GM12878 (cell line): ENCODE measurements around the gene ANGPTL2. TPM values are rescaled to one million over a fixed set of nuclear protein-coding genes. Genes with fewer than 3 reads are reported as not detected.

Experiments used
- ATAC-seq: fragments of 200-7000 bp; cut with Tn5 transposase; 3 replicates; pipeline ENCODE4 v1.9.1; 2020; ENCODE audit warnings: mild to moderate bottlenecking, moderate library complexity
- BruUV-seq: library from RNA; stranded (reverse); fragments of 400-500 nt; replicated peaks from 2 replicates; lab custom pipeline; 2021; lab: Mats Ljungman, UMichigan
- CTCF ChIA-PET: fragments of 300-600 bp; sonication (Branson Sonifier 250); formaldehyde crosslinking; extraction: SDS; loops from one replicate; lab custom pipeline; 2021; ENCODE audit warnings: inconsistent platforms; lab: Yijun Ruan, JAX
- POLR2A ChIA-PET: fragments of 350-600 bp; formaldehyde crosslinking; extraction: SDS; loops from one replicate; lab custom pipeline; 2021; ENCODE audit warnings: inconsistent platforms; lab: Charles Lee
- RAD21 ChIA-PET: fragments of 300-600 bp; sonication (Branson Sonifier 250); formaldehyde crosslinking; loops from one replicate; lab custom pipeline; 2023; ENCODE audit warnings: antibody characterized with exemption; ENCODE audit not compliant: unreplicated experiment; lab: Charles Lee
- SMC1A ChIA-PET: fragments of 300-600 bp; sonication (Branson Sonifier 250); formaldehyde crosslinking; loops from one replicate; lab custom pipeline; 2023; ENCODE audit not compliant: unreplicated experiment, uncharacterized antibody; lab: Charles Lee
- DNase-seq: peaks from one replicate; pipeline ENCODE4 v3.0.0-alpha.2; 2011; ENCODE audit warnings: low read depth, low spot score
- FAIRE-seq: peaks from 3 replicates; lab custom pipeline; 2011; peaks lifted over from hg19 to GRCh38; lab: Jason Lieb, UNC
- H2AFZ ChIP-seq: 2 replicates; pipeline ENCODE4 v1.6.0; 2011; ENCODE audit warnings: low read depth, low read length, control low read depth; ENCODE audit not compliant: control insufficient read depth
- H3K27ac ChIP-seq: 2 replicates; pipeline ENCODE4 v1.5.1; 2011; ENCODE audit warnings: control low read depth; ENCODE audit not compliant: control insufficient read depth, insufficient read depth
- H3K27me3 ChIP-seq, 2 experiments: replicated peaks in 1 of 2; 2 replicates each; pipeline versions ENCODE4 v1.6.0 to v1.6.1; 2011; ENCODE audit warnings: low read length in 1 of 2; ENCODE audit not compliant: control insufficient read depth in 2 of 2, insufficient read depth in 2 of 2
- H3K36me3 ChIP-seq, 2 experiments: 2 replicates each; pipeline ENCODE4 v1.5.1; 2011; ENCODE audit warnings: low read length in 1 of 2; ENCODE audit not compliant: control insufficient read depth in 2 of 2, insufficient read depth in 2 of 2
- H3K4me1 ChIP-seq: 2 replicates; pipeline ENCODE4 v1.6.1; 2011; ENCODE audit warnings: mild to moderate bottlenecking, low read length, moderate library complexity, mixed read lengths; ENCODE audit not compliant: control insufficient read depth, insufficient read depth
- H3K4me2 ChIP-seq: 2 replicates; pipeline ENCODE4 v1.6.0; 2011; ENCODE audit warnings: control low read depth; ENCODE audit not compliant: control insufficient read depth, insufficient read depth
- H3K4me3 ChIP-seq: fragments of 200-600 bp; sonication (generic); 2 replicates; pipeline ENCODE4 v1.5.1; 2016
- H3K79me2 ChIP-seq: 2 replicates; pipeline ENCODE4 v1.6.0; 2011; ENCODE audit warnings: low read length; ENCODE audit not compliant: control insufficient read depth, insufficient read depth
- H3K9ac ChIP-seq: 2 replicates; pipeline ENCODE4 v1.8.0; 2011; ENCODE audit warnings: low read length, control low read depth, mixed read lengths; ENCODE audit not compliant: control insufficient read depth, insufficient read depth
- H3K9me3 ChIP-seq: replicated peaks from 3 replicates; pipeline ENCODE4 v1.5.1; 2011; ENCODE audit warnings: mild to moderate bottlenecking, low read length; ENCODE audit not compliant: control insufficient read depth, insufficient read depth
- H4K20me1 ChIP-seq: 2 replicates; pipeline ENCODE4 v1.6.0; 2011; ENCODE audit not compliant: control insufficient read depth, insufficient read depth
- ATF2 ChIP-seq: IDR thresholded peaks from 2 replicates; pipeline ENCODE4 v1.6.1; 2012; ENCODE audit warnings: low read length, inconsistent platforms
- CHD1 ChIP-seq: IDR thresholded peaks from 2 replicates; pipeline ENCODE4 v1.6.1; 2012; ENCODE audit warnings: low read depth, low read length, improper control_type of control experiment
- JUNB ChIP-seq: IDR thresholded peaks from 2 replicates; pipeline ENCODE4 v1.6.1; 2016; ENCODE audit warnings: antibody characterized with exemption, mild to moderate bottlenecking
- NR2C1 ChIP-seq: fragments of 450-650 bp; IDR thresholded peaks from 2 replicates; pipeline ENCODE4 v1.6.1; 2017; ENCODE audit warnings: antibody characterized with exemption, mild to moderate bottlenecking, moderate library complexity
- RELA ChIP-seq: fragments of 450-650 bp; IDR thresholded peaks from 2 replicates; pipeline ENCODE4 v1.8.0; 2014; ENCODE audit warnings: borderline replicate concordance; ENCODE audit not compliant: partially characterized antibody
- RFX5 ChIP-seq: IDR thresholded peaks from 2 replicates; pipeline ENCODE4 v1.6.1; 2011; ENCODE audit warnings: low read depth, low read length, improper control_type of control experiment
- SIN3A ChIP-seq: IDR thresholded peaks from 2 replicates; pipeline ENCODE4 v1.6.1; 2012; ENCODE audit warnings: low read depth, low read length, improper control_type of control experiment
- SKIL ChIP-seq: fragments of 450-650 bp; IDR thresholded peaks from 2 replicates; pipeline ENCODE4 v1.6.1; 2017; ENCODE audit warnings: mild to moderate bottlenecking, low read depth, inconsistent platforms; ENCODE audit not compliant: poor library complexity, severe bottlenecking
- STAT1 ChIP-seq: fragments of 450-650 bp; conservative IDR thresholded peaks from 2 replicates; pipeline ENCODE4 v1.6.1; 2014; ENCODE audit warnings: antibody characterized with exemption, mild to moderate bottlenecking
- TAF1 ChIP-seq: IDR thresholded peaks from 2 replicates; pipeline ENCODE4 v1.6.1; 2011; ENCODE audit warnings: mild to moderate bottlenecking, low read depth, low read length, borderline replicate concordance
- TCF7 ChIP-seq: IDR thresholded peaks from 2 replicates; pipeline ENCODE4 v1.6.1; 2014; ENCODE audit warnings: antibody characterized with exemption, borderline replicate concordance
- ZBTB40 ChIP-seq: fragments of 450-650 bp; IDR thresholded peaks from 2 replicates; pipeline ENCODE4 v1.6.1; 2016; ENCODE audit warnings: mild to moderate bottlenecking, moderate library complexity, borderline replicate concordance
- WGBS: methylation state at CpG from one replicate; pipeline ENCODE4 v1.1.6; 2016; ENCODE audit warnings: low lambda C conversion rate; ENCODE audit not compliant: insufficient replicate concordance, insufficient coverage; ENCODE audit errors: missing lambda C conversion rate; 5-methylcytosine and 5-hydroxymethylcytosine counted together
- in situ Hi-C: fragments of 300-500 bp; cut with MboI; formaldehyde crosslinking; loops from 9 replicates; pipeline ENCODE4 v1.14.3; 2018; ENCODE audit warnings: mixed read lengths
- intact Hi-C: fragments of 100-400 bp; cut with micrococcal nuclease; formaldehyde crosslinking; loops from one replicate; pipeline ENCODE4 v1.14.2; 2022; ENCODE audit not compliant: unreplicated experiment
- polyA plus RNA-seq, 11 experiments: library from polyadenylated mRNA; depleted of rRNA in 4 of 11; unstranded in 6 of 11; stranded (reverse) in 5 of 11; fragments of >200 nt; fragmentation: Nextera tagmentation in 4 of 11; fragmentation: Illumina TruSeq in 1 of 11; extraction: Ambion mirVana in 4 of 11; extraction: Trizol in 1 of 11; gene quantifications; 1 replicate in 1 of 11; 2 replicates in 10 of 11; pipeline versions ENCODE4 v1.2.1 to v1.2.3, GENCODE V29; 2011 to 2016; ENCODE audit warnings: inconsistent platforms in 2 of 11, missing spikeins in 2 of 11, low read depth in 1 of 11
- total RNA-seq, 4 experiments: library from RNA; depleted of rRNA in 3 of 4; stranded (reverse); fragments of >200 nt in 3 of 4; fragmentation: Illumina TruSeq in 1 of 4; extraction: Trizol in 1 of 4; gene quantifications; 2 replicates each; pipeline versions ENCODE4 v1.2.1 to v1.2.3, GENCODE V29; 2013 to 2021

ANGPTL2 gene
- total and polyA plus RNA-seq, 10 of the 15 experiments (the other 5 are each of a cell fraction or from before 2014, with no cell fraction given), result 0.13 to 2.6 (median 0.82) TPM; not detected in 1

GRCh38 chr9:127130235-127130634, 7.8 kb upstream of the ANGPTL2 start (continued):
- no peak for TF ChIP-seq ZBTB40

- ChIA-PET RAD21 (interaction anchor here (0.8 kb wide), 1 partner anchor 125 kb away, joined by 3 read pairs; no protein-coding TSS in a partner anchor), POLR2A (interaction anchor here (1.3 kb wide), 1 partner anchor 9 kb away, joined by 5 read pairs; no protein-coding TSS in a partner anchor), CTCF (no interaction called here), SMC1A (interaction anchor here (0.9 to 3.3 kb wide), 5 partner anchors 8 to 69 kb away, joined by 3 to 9 read pairs (median 3); no protein-coding TSS in a partner anchor)
- no peak overlapping the region for H2AFZ ChIP-seq
- H3K9ac ChIP-seq, result no peak overlapping the region
- no TSS peak for BruUV-seq
- no peak overlapping the region for H3K4me3 ChIP-seq
- intact Hi-C loops, result no loop called here
- ATAC-seq, result no peak
- no peaks in the 10 kb centered on the region for H3K27me3 ChIP-seq
- no peaks in the 10 kb centered on the region for H3K79me2 ChIP-seq
- H4K20me1 ChIP-seq, result no peaks in the 10 kb centered on the region
- H3K4me1 ChIP-seq, result no peaks in the 10 kb centered on the region
- H3K27ac ChIP-seq, result no peak overlapping the region
- in situ Hi-C loops, result no loop called here
- H3K9me3 ChIP-seq, result no peaks in the 10 kb centered on the region
- WGBS, result 48% methylated on average over 3 of the region's 3 CpGs
- no peak for TF ChIP-seq SIN3A
- no peak for TF ChIP-seq RFX5
- TF ChIP-seq TCF7, result no peak
- TF ChIP-seq CHD1, result no peak
- TF ChIP-seq NR2C1, result no peak
- TF ChIP-seq JUNB, result no peak
- no peak for TF ChIP-seq SKIL
- no peak for TF ChIP-seq RELA
- TF ChIP-seq STAT1, result no peak
- no peak for TF ChIP-seq TAF1
- TF ChIP-seq ATF2, result no peak
- FAIRE-seq, result no peak
- DNase-seq, result no peak
- no peaks in the 10 kb centered on the region for H3K36me3 ChIP-seq
- H3K4me2 ChIP-seq, result no peak overlapping the region
These were observed 7.3 kb upstream of the ANGPTL2 start for GRCh38 chr9:127129718-127130085.
